Vagina (tissue), 2 donors: Measurements from ENCODE around the gene KCTD16.

Experiments
- POLR2A ChIP-seq, 2 donors: fragments of 450-650 bp; IDR thresholded peaks; one replicate each; pipeline ENCODE4 v1.6.1; 2017; ENCODE audit warnings: antibody characterized with exemption in 2 of 2, mild to moderate bottlenecking in 2 of 2, moderate library complexity in 2 of 2
- TF ChIP-seq, protein P1 (sequence below), 3 experiments: fragments of 450-650 bp in 2 of 3; fragments of 200-600 bp in 1 of 3; sonication (generic) in 1 of 3; IDR thresholded peaks; one replicate each; pipeline ENCODE4 v1.5.1; 2017 to 2019; ENCODE audit warnings: antibody characterized with exemption in 3 of 3, mild to moderate bottlenecking in 2 of 3, moderate library complexity in 2 of 3

DNA sequence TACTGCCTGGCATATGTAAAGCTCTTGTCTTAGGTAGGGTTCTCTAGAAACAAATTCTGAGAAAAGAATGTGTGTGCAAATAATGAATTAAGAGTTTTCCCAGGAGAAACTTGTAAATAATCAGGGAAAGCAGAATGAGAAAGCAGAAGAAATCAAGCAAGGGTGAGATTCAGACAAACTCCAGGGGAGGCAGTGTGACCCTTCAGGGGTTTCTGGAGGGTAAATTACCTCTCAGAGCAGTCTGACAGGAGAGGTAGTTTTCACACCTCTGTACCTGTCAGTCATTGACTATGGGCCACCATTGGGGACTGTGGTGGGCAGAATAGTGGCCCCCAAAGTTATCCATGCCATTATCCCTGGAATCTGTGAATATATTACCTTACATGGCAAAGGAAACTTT lies 124.6 kb downstream of the KCTD16 start:
- TF ChIP-seq, protein P1, sequence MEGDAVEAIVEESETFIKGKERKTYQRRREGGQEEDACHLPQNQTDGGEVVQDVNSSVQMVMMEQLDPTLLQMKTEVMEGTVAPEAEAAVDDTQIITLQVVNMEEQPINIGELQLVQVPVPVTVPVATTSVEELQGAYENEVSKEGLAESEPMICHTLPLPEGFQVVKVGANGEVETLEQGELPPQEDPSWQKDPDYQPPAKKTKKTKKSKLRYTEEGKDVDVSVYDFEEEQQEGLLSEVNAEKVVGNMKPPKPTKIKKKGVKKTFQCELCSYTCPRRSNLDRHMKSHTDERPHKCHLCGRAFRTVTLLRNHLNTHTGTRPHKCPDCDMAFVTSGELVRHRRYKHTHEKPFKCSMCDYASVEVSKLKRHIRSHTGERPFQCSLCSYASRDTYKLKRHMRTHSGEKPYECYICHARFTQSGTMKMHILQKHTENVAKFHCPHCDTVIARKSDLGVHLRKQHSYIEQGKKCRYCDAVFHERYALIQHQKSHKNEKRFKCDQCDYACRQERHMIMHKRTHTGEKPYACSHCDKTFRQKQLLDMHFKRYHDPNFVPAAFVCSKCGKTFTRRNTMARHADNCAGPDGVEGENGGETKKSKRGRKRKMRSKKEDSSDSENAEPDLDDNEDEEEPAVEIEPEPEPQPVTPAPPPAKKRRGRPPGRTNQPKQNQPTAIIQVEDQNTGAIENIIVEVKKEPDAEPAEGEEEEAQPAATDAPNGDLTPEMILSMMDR (IDR thresholded peaks at IDR 0.05) = no peak
- TF ChIP-seq POLR2A (IDR thresholded peaks at IDR 0.05) = no peak
